GM23248 (cell line): Measurements from ENCODE around the gene RBM3.

Experiments
- EZH2 ChIP-seq: fragments of 200-600 bp; sonication (generic); IDR thresholded peaks from 2 replicates; pipeline ENCODE4 v1.6.1; 2018; ENCODE audit warnings: antibody characterized with exemption, mild to moderate bottlenecking; ENCODE audit not compliant: insufficient read depth, poor library complexity, severe bottlenecking
- EZH2phosphoT487 ChIP-seq: fragments of 200-600 bp; sonication (generic); IDR thresholded peaks from 2 replicates; pipeline ENCODE4 v1.6.1; 2018; ENCODE audit warnings: antibody characterized with exemption, moderate library complexity, mild to moderate bottlenecking, low read depth; ENCODE audit not compliant: insufficient read depth

GRCh38 chrX:48573690-48574269, 504 bp upstream of the RBM3 start:
- TF ChIP-seq EZH2phosphoT487: no peak
- TF ChIP-seq EZH2: no peak
